ENCODE results near the gene LRCOL1. TPM values are rescaled to one million over a fixed set of nuclear protein-coding genes. Genes with fewer than 3 reads are reported as not detected.

Gene LRCOL1
- not detected for polyA plus RNA-seq (2012; ENCODE audit: missing spikeins)

GRCh38 chr12:132610051-132610759 lies at the start of gene LRCOL1:
Gene LRCOL1, minus strand, starts transcription at chr12:132610582. Its CDS starts 4,331 bp downstream, at chr12:132606251.
- DNase-seq (ENCODE audit: insufficient read length) (no peak), FAIRE-seq (no peak)
- TF ChIP-seq POLR2AphosphoS5 (IDR thresholded peaks at IDR 0.05; ENCODE audit: low read depth, low read length), result no peak
- no peak for TF ChIP-seq TAF1 (IDR thresholded peaks at IDR 0.05; ENCODE audit: borderline replicate concordance, low read depth, low read length)
- no peak for TF ChIP-seq POLR2A (IDR thresholded peaks at IDR 0.05; ENCODE audit: low read depth, low read length)

GRCh38 chr12:132660052-132660451 lies 49.7 kb upstream of the LRCOL1 start:
- FAIRE-seq, result no peak
- DNase-seq (ENCODE audit: insufficient read length), result no peak
- TF ChIP-seq POLR2A (IDR thresholded peaks at IDR 0.05; ENCODE audit: low read depth, low read length) (no peak), TAF1 (IDR thresholded peaks at IDR 0.05; ENCODE audit: borderline replicate concordance, low read depth, low read length) (no peak), POLR2AphosphoS5 (IDR thresholded peaks at IDR 0.05; ENCODE audit: low read depth, low read length) (no peak)

GRCh38 chr12:132659146-132659545 lies 48.8 kb upstream of the LRCOL1 start:
- DNase-seq (ENCODE audit: insufficient read length) (no peak), FAIRE-seq (no peak)
- TF ChIP-seq TAF1 (IDR thresholded peaks at IDR 0.05; ENCODE audit: borderline replicate concordance, low read depth, low read length), result no peak
- no peak for TF ChIP-seq POLR2AphosphoS5 (IDR thresholded peaks at IDR 0.05; ENCODE audit: low read depth, low read length)
- TF ChIP-seq POLR2A (IDR thresholded peaks at IDR 0.05; ENCODE audit: low read depth, low read length), result no peak

GRCh38 chr12:132658149-132658894 lies 47.9 kb upstream of the LRCOL1 start:
- FAIRE-seq, result no peak
- DNase-seq (ENCODE audit: insufficient read length), result no peak
- TF ChIP-seq POLR2A (IDR thresholded peaks at IDR 0.05; ENCODE audit: low read depth, low read length) (no peak), POLR2AphosphoS5 (IDR thresholded peaks at IDR 0.05; ENCODE audit: low read depth, low read length) (no peak; the same call in none of the 2 replicates), TAF1 (IDR thresholded peaks at IDR 0.05; ENCODE audit: borderline replicate concordance, low read depth, low read length) (no peak)

GRCh38 chr12:132657004-132657727 lies 46.8 kb upstream of the LRCOL1 start:
- no peak for DNase-seq (ENCODE audit: insufficient read length)
- TF ChIP-seq POLR2A (IDR thresholded peaks at IDR 0.05; ENCODE audit: low read depth, low read length) (no peak), TAF1 (IDR thresholded peaks at IDR 0.05; ENCODE audit: borderline replicate concordance, low read depth, low read length) (no peak), POLR2AphosphoS5 (IDR thresholded peaks at IDR 0.05; ENCODE audit: low read depth, low read length) (no peak)
- FAIRE-seq, result no peak

GRCh38 chr12:132653567-132654290 lies 43.3 kb upstream of the LRCOL1 start:
- no peak for FAIRE-seq
- DNase-seq (ENCODE audit: insufficient read length), result no peak
- TF ChIP-seq POLR2A (IDR thresholded peaks at IDR 0.05; ENCODE audit: low read depth, low read length), result no peak

DNA sequence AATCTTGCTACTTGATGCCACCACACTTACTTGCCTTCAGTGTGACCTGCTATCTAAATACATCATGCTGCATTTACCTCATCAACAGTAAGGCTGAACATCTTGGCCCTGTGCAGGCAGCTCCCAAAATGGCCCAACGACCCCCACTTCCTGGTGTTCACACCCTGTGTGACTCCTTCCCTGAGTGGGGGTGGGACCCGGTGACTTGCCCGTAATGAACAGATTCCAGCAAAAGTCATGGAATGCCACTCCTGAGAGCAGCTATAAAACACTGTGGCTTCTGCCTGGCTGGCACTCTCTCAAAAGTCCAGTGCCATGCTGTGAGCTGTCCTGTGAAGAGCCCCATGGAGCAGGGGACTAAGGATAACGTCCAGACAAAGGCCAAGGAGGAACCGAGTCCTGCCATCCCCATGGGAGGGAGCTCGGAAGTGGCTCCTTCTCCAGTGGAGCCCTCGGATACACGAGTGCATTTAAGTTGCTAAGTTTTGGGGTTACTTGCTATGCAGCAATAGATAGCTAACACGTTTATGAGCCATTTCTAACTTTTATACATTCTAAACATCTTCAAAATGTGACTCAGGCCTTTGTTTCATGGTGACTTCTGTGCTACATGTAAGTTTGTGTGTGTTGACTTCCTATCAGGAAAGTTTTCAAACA lies 41.2 kb upstream of the LRCOL1 start:
- TF ChIP-seq POLR2A (IDR thresholded peaks at IDR 0.05; ENCODE audit: low read depth, low read length) (no peak; the same call in 1 of the 2 replicates), POLR2AphosphoS5 (IDR thresholded peaks at IDR 0.05; ENCODE audit: low read depth, low read length) (no peak)
- DNase-seq (ENCODE audit: insufficient read length), result no peak
- FAIRE-seq, result no peak

DNA sequence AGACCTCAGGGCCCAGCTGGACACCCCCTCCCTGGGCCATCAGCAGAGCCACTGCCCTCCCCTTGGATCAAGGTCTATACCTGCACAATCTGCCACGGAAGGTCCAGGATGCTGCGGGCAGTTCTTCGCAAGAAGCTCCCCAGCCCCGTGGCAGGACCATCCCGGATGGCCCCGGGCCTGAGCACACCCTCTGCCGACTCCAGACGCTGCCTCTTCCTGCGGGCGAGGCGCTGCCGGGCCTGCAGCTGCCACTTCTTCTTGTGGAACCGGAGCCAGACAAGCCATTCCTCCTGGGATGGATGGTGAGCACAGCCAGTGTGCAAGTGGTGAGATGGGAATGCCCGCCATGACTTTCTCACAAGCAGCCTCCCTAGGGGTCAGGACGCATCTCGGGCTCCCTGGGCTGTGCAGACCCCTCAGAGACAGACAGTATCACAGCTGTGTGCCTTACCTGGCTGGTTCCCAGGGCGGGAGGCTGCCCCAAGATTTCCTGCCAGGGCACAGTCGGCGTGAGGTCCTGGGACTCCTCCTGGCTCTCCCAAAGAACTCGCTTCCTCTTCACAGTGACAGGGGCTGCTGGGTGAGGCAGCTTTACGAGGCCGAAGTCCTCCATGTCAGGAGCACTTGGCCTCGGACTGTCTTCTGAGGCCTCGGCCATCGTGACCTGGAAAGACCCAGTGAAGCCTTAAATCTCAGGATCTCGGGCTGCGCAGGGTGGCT lies 39.0 kb upstream of the LRCOL1 start:
- DNase-seq (ENCODE audit: insufficient read length) (no peak), FAIRE-seq (no peak)
- TF ChIP-seq POLR2AphosphoS5 (IDR thresholded peaks at IDR 0.05; ENCODE audit: low read depth, low read length) (no peak), POLR2A (IDR thresholded peaks at IDR 0.05; ENCODE audit: low read depth, low read length) (no peak), TAF1 (IDR thresholded peaks at IDR 0.05; ENCODE audit: borderline replicate concordance, low read depth, low read length) (no peak)

- FAIRE-seq (no peak), DNase-seq (ENCODE audit: insufficient read length) (no peak)
- TF ChIP-seq POLR2AphosphoS5 (IDR thresholded peaks at IDR 0.05; ENCODE audit: low read depth, low read length) (no peak), POLR2A (IDR thresholded peaks at IDR 0.05; ENCODE audit: low read depth, low read length) (no peak), TAF1 (IDR thresholded peaks at IDR 0.05; ENCODE audit: borderline replicate concordance, low read depth, low read length) (no peak)
Observed at GRCh38 chr12:132648616-132649225, 38.3 kb upstream of the LRCOL1 start.

- DNase-seq (ENCODE audit: insufficient read length) (no peak), FAIRE-seq (no peak)
- no peak for TF ChIP-seq TAF1 (IDR thresholded peaks at IDR 0.05; ENCODE audit: borderline replicate concordance, low read depth, low read length)
- no peak for TF ChIP-seq POLR2A (IDR thresholded peaks at IDR 0.05; ENCODE audit: low read depth, low read length)
- no peak for TF ChIP-seq POLR2AphosphoS5 (IDR thresholded peaks at IDR 0.05; ENCODE audit: low read depth, low read length)
Observed at GRCh38 chr12:132647858-132648257, 37.5 kb upstream of the LRCOL1 start.
